RPMI8226 (cell line): Measurements from ENCODE around the gene CASKIN1.
"Not testable (repeated sequence)": the region's sequence is repeated elsewhere in the genome, so short reads cannot be mapped to it uniquely, and the experiment has no call there.

Source experiments
- DNase-seq: peaks from one replicate; pipeline ENCODE4 v3.0.0-alpha.2; 2015

Gene CASKIN1

DNA sequence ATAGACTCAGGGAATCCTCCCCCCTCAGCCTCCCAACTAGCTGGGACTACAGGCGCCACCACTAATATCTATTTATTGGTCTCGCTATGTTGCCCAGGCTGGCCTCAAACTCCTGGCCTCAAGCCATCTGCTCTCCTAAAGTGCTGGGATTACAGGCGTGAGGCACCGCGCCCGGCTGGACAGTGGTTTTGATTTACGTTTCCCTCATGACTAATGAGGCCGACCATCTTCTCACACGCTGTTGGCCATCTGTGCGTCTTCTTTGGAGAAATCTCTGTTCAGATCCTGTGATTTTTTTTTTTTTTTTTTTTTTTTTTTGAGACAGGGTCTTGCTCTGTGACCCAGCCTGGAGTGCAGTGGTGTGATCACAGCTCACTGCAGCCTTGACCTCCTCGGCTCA is 67.2 kb downstream of the CASKIN1 start:
- DNase-seq: not testable (repeated sequence)

DNA sequence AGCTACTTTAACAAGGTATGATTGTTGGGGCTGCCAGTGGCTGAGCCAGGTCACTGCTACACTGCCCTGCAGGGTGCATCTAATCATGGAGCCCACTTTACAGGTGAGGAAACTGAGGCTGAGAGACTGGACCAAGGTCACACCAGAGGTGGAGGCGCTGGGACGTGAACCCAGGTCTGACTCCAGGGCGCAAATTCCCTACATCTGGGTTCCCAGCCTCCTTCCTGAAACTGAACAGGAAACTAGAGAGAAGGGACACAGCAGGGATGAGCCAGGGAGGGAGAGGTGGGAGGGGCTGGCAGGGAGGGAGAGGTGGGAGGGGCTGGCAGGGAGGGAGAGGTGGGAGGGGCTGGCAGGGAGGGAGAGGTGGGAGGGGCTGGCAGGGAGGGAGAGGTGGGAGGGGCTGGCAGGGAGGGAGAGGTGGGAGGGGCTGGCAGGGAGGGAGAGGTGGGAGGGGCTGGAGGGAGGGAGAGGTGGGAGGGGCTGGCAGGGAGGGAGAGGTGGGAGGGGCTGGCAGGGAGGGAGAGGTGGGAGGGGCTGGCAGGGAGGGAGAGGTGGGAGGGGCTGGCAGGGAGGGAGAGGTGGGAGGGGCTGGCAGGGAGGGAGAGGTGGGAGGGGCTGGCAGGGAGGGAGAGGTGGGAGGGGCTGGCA is 68.7 kb downstream of the CASKIN1 start:
- DNase-seq: not testable (repeated sequence)
